Esophagus muscularis mucosa (tissue), 4 donors: ENCODE results near the gene NKAIN4. TPM values are rescaled to one million over a fixed set of nuclear protein-coding genes. Genes with fewer than 3 reads are reported as not detected.

ENCODE experiments used
- DNase-seq: peaks from one replicate; pipeline ENCODE4 v3.0.0-alpha.2; 2017; ENCODE audit errors: extremely low spot score
- H3K27ac ChIP-seq, 4 donors: fragments of 200-600 bp; sonication (generic); replicated peaks in 1 of 4; 1 replicate in 3 of 4; 2 replicates in 1 of 4; pipeline ENCODE4 v1.5.1; 2016 to 2019; ENCODE audit warnings: mild to moderate bottlenecking in 1 of 4
- H3K27me3 ChIP-seq, 4 donors: fragments of 200-600 bp; sonication (generic); one replicate each; pipeline versions ENCODE4 v1.5.1 to v1.6.0; 2016 to 2019
- H3K36me3 ChIP-seq, 4 donors: fragments of 200-600 bp; sonication (generic); one replicate each; pipeline ENCODE4 v1.5.1; 2016 to 2019
- H3K4me1 ChIP-seq, 4 donors: fragments of 200-600 bp; sonication (generic); one replicate each; pipeline ENCODE4 v1.5.1; 2016 to 2019
- H3K4me3 ChIP-seq, 4 donors: fragments of 200-600 bp; sonication (generic); 1 replicate in 2 of 4; 2 replicates in 2 of 4; pipeline ENCODE4 v1.5.1; 2016 to 2019; ENCODE audit warnings: mild to moderate bottlenecking in 4 of 4, moderate library complexity in 1 of 4
- H3K9me3 ChIP-seq, 4 donors: fragments of 200-600 bp; sonication (generic); 1 replicate in 3 of 4; 2 replicates in 1 of 4; pipeline ENCODE4 v1.5.1; 2016 to 2019
- CTCF ChIP-seq, 3 experiments: fragments of 200-600 bp in 2 of 3; fragments of 450-650 bp in 1 of 3; sonication (generic) in 2 of 3; IDR thresholded peaks; one replicate each; pipeline ENCODE4 v1.5.1; 2017 to 2019; ENCODE audit warnings: antibody characterized with exemption in 3 of 3, mild to moderate bottlenecking in 2 of 3, moderate library complexity in 1 of 3
- EP300 ChIP-seq: sonication (generic); formaldehyde crosslinking; IDR thresholded peaks from one replicate; pipeline ENCODE4 v1.6.1; 2017; ENCODE audit warnings: antibody characterized with exemption
- POLR2A ChIP-seq: fragments of 450-650 bp; IDR thresholded peaks from one replicate; pipeline ENCODE4 v1.6.1; 2017; ENCODE audit warnings: antibody characterized with exemption, moderate library complexity, mild to moderate bottlenecking, low read depth
- POLR2AphosphoS5 ChIP-seq, 2 donors: sonication (generic); formaldehyde crosslinking; IDR thresholded peaks; one replicate each; pipeline ENCODE4 v1.6.1; 2017; ENCODE audit warnings: antibody characterized with exemption in 2 of 2
- WGBS: methylation state at CpG from one replicate; pipeline ENCODE4 v1.1.5; 2018; 5-methylcytosine and 5-hydroxymethylcytosine counted together
- intact Hi-C: fragments of 100-400 bp; cut with DNase I; formaldehyde crosslinking; loops from one replicate; pipeline ENCODE4 v1.15.1; 2023
- total RNA-seq, 4 donors: library from RNA; depleted of rRNA; stranded (reverse); fragments of >200 nt; gene quantifications; one replicate each; pipeline versions ENCODE4 v1.1.0 to v1.2.1, GENCODE V29; 2016

Gene NKAIN4
- total RNA-seq, 4 donors from 2014 or later = 0.17 to 0.45 TPM; not detected in 2

- no peak overlapping the region for H3K4me3 ChIP-seq
- TF ChIP-seq POLR2AphosphoS5 (IDR thresholded peaks at IDR 0.05) (no peak), POLR2A (no peak), CTCF (IDR thresholded peaks at IDR 0.05) (peak; percentile 50 to 62 (median 61))
- H3K27ac ChIP-seq = peak overlapping the region in 1 of 4 donors; percentile 14
- intact Hi-C loops = loop anchor here (5.0 kb wide), 1 partner anchor 174 kb away; no protein-coding TSS in a partner anchor
- H3K36me3 ChIP-seq = no peaks in the 10 kb centered on the region
- WGBS = 18% methylated on average over 8 of the region's 17 CpGs
- peaks cover 0 to 69% (median 4%) of the 10 kb centered on the region in 4 donors for H3K27me3 ChIP-seq
- no peaks in the 10 kb centered on the region for H3K9me3 ChIP-seq
- peaks cover 0 to 10% (median 9%) of the 10 kb centered on the region in 4 donors for H3K4me1 ChIP-seq
- DNase-seq = no peak
These were observed 23.4 kb downstream of the NKAIN4 start for GRCh38 chr20:63230800-63231268.

DNA sequence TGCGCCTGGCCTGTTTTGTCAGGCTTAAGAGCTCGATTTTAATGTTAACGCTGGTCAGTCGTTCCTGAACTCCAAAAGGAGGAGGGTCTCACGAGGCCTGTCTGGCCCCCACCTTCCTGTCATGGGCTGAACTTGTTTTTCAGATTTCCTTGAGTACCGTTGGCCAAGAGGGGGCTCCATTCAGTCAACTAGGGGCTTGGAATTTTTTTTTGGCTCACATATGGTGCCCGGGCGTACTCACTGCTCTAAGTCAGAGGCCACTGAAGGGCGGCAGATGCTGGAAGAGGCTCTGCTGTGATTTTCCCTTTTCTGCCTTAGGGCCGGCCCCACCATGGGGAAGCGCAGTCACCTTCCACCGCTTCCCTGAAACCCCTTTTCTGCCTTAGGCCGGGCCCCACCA lies 25.5 kb downstream of the NKAIN4 start:
- peaks cover 0 to 48% (median 0%) of the 10 kb centered on the region in 4 donors for H3K27me3 ChIP-seq
- TF ChIP-seq CTCF (IDR thresholded peaks at IDR 0.05) = no peak
- no peak for TF ChIP-seq POLR2AphosphoS5 (IDR thresholded peaks at IDR 0.05)
- no peak for TF ChIP-seq POLR2A
- TF ChIP-seq EP300 = no peak
- H3K4me3 ChIP-seq = no peak overlapping the region
- DNase-seq = no peak
- H3K9me3 ChIP-seq = no peaks in the 10 kb centered on the region
- H3K27ac ChIP-seq = no peak overlapping the region
- H3K4me1 ChIP-seq = peaks cover 7 to 23% (median 20%) of the 10 kb centered on the region in 4 donors
- intact Hi-C loops = no loop called here
- WGBS = 67% methylated on average over 13 of the region's 13 CpGs
- no peaks in the 10 kb centered on the region for H3K36me3 ChIP-seq

- Histone ChIP-seq H3K4me1 (peaks cover 7 to 23% (median 19%) of the 10 kb centered on the region in 4 donors), H3K27ac (no peak overlapping the region)
- TF ChIP-seq EP300 = no peak
- TF ChIP-seq POLR2AphosphoS5 (IDR thresholded peaks at IDR 0.05) = no peak
- no peak for TF ChIP-seq CTCF (IDR thresholded peaks at IDR 0.05)
- TF ChIP-seq POLR2A = no peak
These were observed 27.0 kb downstream of the NKAIN4 start for GRCh38 chr20:63227260-63227659.

DNA sequence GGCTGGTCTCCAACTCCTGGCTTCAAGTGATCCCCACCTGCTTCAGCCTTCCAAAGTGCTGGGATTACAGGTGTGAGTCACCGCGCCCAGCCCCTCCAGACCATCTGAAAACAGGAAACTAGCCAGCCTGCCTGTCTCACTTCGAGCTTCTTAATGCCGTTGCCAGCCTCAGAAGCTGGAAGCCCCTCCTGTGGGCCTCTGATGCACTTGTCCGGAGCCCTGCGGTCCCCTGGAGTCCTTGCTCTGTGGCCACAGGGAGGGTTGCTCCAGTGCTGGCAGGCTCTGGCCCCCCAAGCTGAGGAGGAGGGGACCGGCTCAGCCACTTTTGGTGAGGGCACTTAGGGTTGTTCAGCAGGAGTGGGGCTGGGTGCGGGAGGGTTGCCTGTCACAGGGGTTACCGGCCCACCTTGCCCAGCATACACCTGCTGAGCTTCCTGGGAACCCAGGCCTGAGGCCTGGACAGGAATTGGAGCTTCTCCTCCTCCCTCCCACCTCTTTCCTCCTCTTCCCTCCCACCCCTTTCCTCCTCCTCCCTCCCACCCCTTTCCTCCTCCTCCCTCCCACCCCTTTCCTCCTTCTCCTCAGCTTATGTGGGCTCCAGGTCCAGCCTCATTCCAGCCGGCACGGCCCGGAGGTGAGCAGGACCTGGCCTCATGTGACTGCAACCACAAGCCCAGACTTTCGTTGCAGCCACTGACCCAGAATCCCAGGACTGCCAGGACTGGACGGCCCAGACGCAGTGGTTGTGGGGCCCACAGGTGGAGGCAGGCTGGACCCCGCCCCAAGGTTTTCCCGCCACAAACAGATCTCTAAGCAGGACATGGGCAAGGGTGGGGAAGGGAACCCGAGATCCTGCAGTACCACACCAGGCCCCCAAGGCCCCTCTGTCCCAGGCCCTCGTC lies 28.0 kb downstream of the NKAIN4 start:
- no peak for TF ChIP-seq POLR2A
- no peak for TF ChIP-seq POLR2AphosphoS5 (IDR thresholded peaks at IDR 0.05)
- no peak for TF ChIP-seq EP300
- TF ChIP-seq CTCF (IDR thresholded peaks at IDR 0.05) = no peak
- WGBS = 93% methylated on average over 15 of the region's 19 CpGs

More at GRCh38 chr20:63227260-63227659, 27.0 kb downstream of the NKAIN4 start:
- no peaks in the 10 kb centered on the region for H3K9me3 ChIP-seq
- WGBS = 98% methylated on average over 5 of the region's 5 CpGs
- DNase-seq = no peak
- no peak overlapping the region for H3K4me3 ChIP-seq
- H3K36me3 ChIP-seq = no peaks in the 10 kb centered on the region
- H3K27me3 ChIP-seq = peaks cover 0 to 33% (median 0%) of the 10 kb centered on the region in 4 donors
- intact Hi-C loops = no loop called here

More for the DNA sequence above, 28.0 kb downstream of the NKAIN4 start:
- no peak for DNase-seq
- intact Hi-C loops = no loop called here
- Histone ChIP-seq H3K4me1 (peaks cover 7 to 23% (median 18%) of the 10 kb centered on the region in 4 donors), H3K27ac (no peak overlapping the region), H3K36me3 (no peaks in the 10 kb centered on the region), H3K4me3 (no peak overlapping the region), H3K9me3 (no peaks in the 10 kb centered on the region), H3K27me3 (peaks cover 0 to 24% (median 0%) of the 10 kb centered on the region in 4 donors)
